Thyroid gland (tissue), 4 donors: ENCODE measurements around the gene LMTK3.

Source experiments
- CTCF ChIP-seq, 6 experiments: fragments of 200-600 bp in 3 of 6; fragments of 450-650 bp in 3 of 6; sonication (generic) in 3 of 6; IDR thresholded peaks; one replicate each; pipeline ENCODE4 v1.5.1; 2016 to 2019; ENCODE audit warnings: antibody characterized with exemption in 6 of 6, mild to moderate bottlenecking in 2 of 6, inconsistent platforms in 1 of 6, moderate library complexity in 1 of 6
- POLR2A ChIP-seq, 2 donors: fragments of 450-650 bp; IDR thresholded peaks; one replicate each; pipeline ENCODE4 v1.6.1; 2017; ENCODE audit warnings: antibody characterized with exemption in 2 of 2, mild to moderate bottlenecking in 2 of 2, moderate library complexity in 1 of 2

- TF ChIP-seq CTCF (IDR thresholded peaks at IDR 0.05) = peak in 4 of 6 experiments; percentile 41 to 62 (median 50)
- TF ChIP-seq POLR2A (IDR thresholded peaks at IDR 0.05) = no peak
Observed at GRCh38 chr19:48445256-48445605, 66.4 kb downstream of the LMTK3 start.
